IMR-90 (cell line): Measurements from ENCODE around the gene KIF4B. TPM values are rescaled to one million over a fixed set of nuclear protein-coding genes. Genes with fewer than 3 reads are reported as not detected.

ENCODE experiments used
- ATAC-seq: fragments of 200-7000 bp; cut with Tn5 transposase; 2 replicates; pipeline ENCODE4 v1.9.1; 2020; ENCODE audit warnings: low read depth, mild to moderate bottlenecking, moderate library complexity
- BruUV-seq: library from RNA; stranded (reverse); fragments of 400-500 nt; replicated peaks from 2 replicates; lab custom pipeline; 2021; lab: Mats Ljungman, UMichigan
- CTCF ChIA-PET: fragments of 300-600 bp; formaldehyde crosslinking; extraction: SDS; loops from one replicate; lab custom pipeline; 2021; ENCODE audit warnings: antibody characterized with exemption; lab: Yijun Ruan, JAX
- POLR2A ChIA-PET: fragments of 300-600 bp; sonication (Branson Sonifier 250); formaldehyde crosslinking; loops from one replicate; lab custom pipeline; 2022; ENCODE audit warnings: antibody characterized with exemption; ENCODE audit not compliant: unreplicated experiment; lab: Charles Lee
- DNase-seq: peaks from one replicate; pipeline ENCODE4 v3.0.0; 2013
- H2AFZ ChIP-seq: replicated peaks from 2 replicates; pipeline ENCODE3; 2013; ENCODE audit warnings: low read length, mild to moderate bottlenecking; ENCODE audit not compliant: poor library complexity
- H2AK5ac ChIP-seq: 2 replicates; pipeline ENCODE4 v1.6.1; 2013; ENCODE audit warnings: low read depth, low read length, inconsistent platforms
- H2AK9ac ChIP-seq: replicated peaks from 2 replicates; pipeline ENCODE3; 2013; ENCODE audit warnings: mild to moderate bottlenecking, low read depth, low read length, moderate library complexity; ENCODE audit not compliant: poor library complexity
- H2BK120ac ChIP-seq: 2 replicates; pipeline ENCODE4 v1.6.1; 2013; ENCODE audit warnings: low read depth, low read length, inconsistent platforms
- H2BK15ac ChIP-seq: 3 replicates; pipeline ENCODE4 v1.6.1; 2013; ENCODE audit warnings: low read depth, low read length, inconsistent platforms
- H2BK20ac ChIP-seq: 2 replicates; pipeline ENCODE4 v1.6.1; 2013; ENCODE audit warnings: low read depth, mild to moderate bottlenecking, inconsistent platforms, low read length, moderate library complexity
- H2BK5ac ChIP-seq: 2 replicates; pipeline ENCODE4 v1.6.1; 2013; ENCODE audit warnings: mild to moderate bottlenecking, low read depth, low read length, inconsistent platforms; ENCODE audit not compliant: poor library complexity, severe bottlenecking
- H3K14ac ChIP-seq: replicated peaks from 2 replicates; pipeline ENCODE4 v1.6.1; 2013; ENCODE audit warnings: low read depth, low read length, inconsistent platforms
- H3K18ac ChIP-seq: 2 replicates; pipeline ENCODE4 v1.6.1; 2013; ENCODE audit warnings: low read depth, low read length, control low read depth
- H3K23ac ChIP-seq: 2 replicates; pipeline ENCODE4 v1.6.1; 2013; ENCODE audit warnings: low read depth, low read length, inconsistent platforms
- H3K27ac ChIP-seq: 2 replicates; pipeline ENCODE4 v1.5.1; 2013; ENCODE audit warnings: mild to moderate bottlenecking, control low read depth, low read length; ENCODE audit not compliant: insufficient read depth
- H3K27me3 ChIP-seq: 2 replicates; pipeline ENCODE4 v1.6.1; 2013; ENCODE audit warnings: low read length; ENCODE audit not compliant: control insufficient read depth, insufficient read depth
- H3K36me3 ChIP-seq: 2 replicates; pipeline ENCODE4 v1.6.1; 2013; ENCODE audit warnings: low read length, mixed read lengths; ENCODE audit not compliant: control insufficient read depth, insufficient read depth
- H3K4ac ChIP-seq: 2 replicates; pipeline ENCODE4 v1.6.1; 2013; ENCODE audit warnings: low read depth, low read length, inconsistent platforms
- H3K4me1 ChIP-seq: 2 replicates; pipeline ENCODE4 v1.6.1; 2013; ENCODE audit warnings: low read length, mixed read lengths; ENCODE audit not compliant: control insufficient read depth, insufficient read depth
- H3K4me2 ChIP-seq: 2 replicates; pipeline ENCODE4 v1.6.1; 2013; ENCODE audit warnings: low read depth, mild to moderate bottlenecking, control low read depth, low read length, moderate library complexity
- H3K4me3 ChIP-seq: 2 replicates; pipeline ENCODE4 v1.5.1; 2013; ENCODE audit warnings: low read depth, mild to moderate bottlenecking, control low read depth, low read length, moderate library complexity; ENCODE audit not compliant: insufficient read depth
- H3K56ac ChIP-seq: 2 replicates; pipeline ENCODE4 v1.6.1; 2013; ENCODE audit warnings: low read length, inconsistent platforms; ENCODE audit not compliant: insufficient read depth; ENCODE audit errors: extremely low read depth
- H3K79me1 ChIP-seq, 2 experiments: 2 replicates each; pipeline ENCODE4 v1.6.1; 2013; ENCODE audit warnings: low read length in 2 of 2, inconsistent platforms in 1 of 2, low read depth in 1 of 2
- H3K9ac ChIP-seq: 2 replicates; pipeline ENCODE4 v1.6.1; 2013; ENCODE audit warnings: low read depth, low read length, control low read depth
- H3K9me1 ChIP-seq: 2 replicates; pipeline ENCODE4 v1.6.1; 2013; ENCODE audit warnings: low read length, inconsistent platforms; ENCODE audit not compliant: insufficient read depth
- H3K9me3 ChIP-seq: 2 replicates; pipeline ENCODE4 v1.6.1; 2013; ENCODE audit warnings: low read length; ENCODE audit not compliant: control insufficient read depth, insufficient read depth
- H4K20me1 ChIP-seq: 2 replicates; pipeline ENCODE4 v1.6.1; 2013; ENCODE audit warnings: low read length, inconsistent platforms; ENCODE audit not compliant: insufficient read depth
- H4K5ac ChIP-seq: 2 replicates; pipeline ENCODE4 v1.6.1; 2013; ENCODE audit warnings: mild to moderate bottlenecking, low read depth, low read length, control low read depth
- H4K8ac ChIP-seq, 2 experiments: 2 replicates each; pipeline ENCODE4 v1.6.1; 2013; ENCODE audit warnings: low read depth in 2 of 2, low read length in 2 of 2, control low read depth in 1 of 2, inconsistent platforms in 1 of 2
- H4K91ac ChIP-seq: 2 replicates; pipeline ENCODE4 v1.6.1; 2013; ENCODE audit warnings: low read depth, low read length, inconsistent platforms; ENCODE audit not compliant: insufficient read depth
- CHD1 ChIP-seq: IDR thresholded peaks from 2 replicates; pipeline ENCODE4 v1.6.1; 2012; ENCODE audit warnings: low read depth, low read length, improper control_type of control experiment
- ELK1 ChIP-seq: fragments of 150-350 bp; IDR thresholded peaks from 2 replicates; pipeline ENCODE4 v1.6.1; 2016; ENCODE audit warnings: low read depth, mild to moderate bottlenecking, low read length, moderate library complexity, borderline replicate concordance
- MAZ ChIP-seq: IDR thresholded peaks from 2 replicates; pipeline ENCODE4 v1.6.1; 2012; ENCODE audit warnings: low read depth, mild to moderate bottlenecking, low read length, improper control_type of control experiment, moderate library complexity, borderline replicate concordance
- NFE2L2 ChIP-seq: fragments of 150-350 bp; IDR thresholded peaks from 2 replicates; pipeline ENCODE4 v1.6.1; 2016; ENCODE audit warnings: low read depth, mild to moderate bottlenecking, low read length
- RCOR1 ChIP-seq: IDR thresholded peaks from 2 replicates; pipeline ENCODE4 v1.6.1; 2012; ENCODE audit warnings: mild to moderate bottlenecking, low read length, improper control_type of control experiment; ENCODE audit not compliant: insufficient replicate concordance
- WGBS, 2 experiments: methylation state at CpG; one replicate each; pipeline versions ENCODE4 v1.1.5 to v1.1.7; 2013; ENCODE audit warnings: missing lambda C conversion rate in 2 of 2; ENCODE audit not compliant: insufficient read length in 1 of 2; ENCODE audit errors: extremely low coverage in 2 of 2; 5-methylcytosine and 5-hydroxymethylcytosine counted together
- dilution Hi-C: fragments of 300-500 bp; cut with HindIII; formaldehyde crosslinking; loops from one replicate; pipeline ENCODE4 v1.14.3; 2018; ENCODE audit warnings: low sequenced_read_pairs; ENCODE audit not compliant: unreplicated experiment
- in situ Hi-C: fragments of 300-500 bp; cut with MboI; formaldehyde crosslinking; loops from 3 replicates; pipeline ENCODE4 v1.14.3; 2019; ENCODE audit warnings: low sequenced_read_pairs, inconsistent platforms, mixed read lengths
- intact Hi-C: fragments of 100-400 bp; cut with micrococcal nuclease; formaldehyde crosslinking; loops from 2 replicates; pipeline ENCODE4 v1.10.0; 2022
- polyA plus RNA-seq, 3 experiments: library from polyadenylated mRNA; depleted of rRNA; stranded (reverse); fragments of >200 nt; gene quantifications; 2 replicates each; pipeline ENCODE4 v1.2.3, GENCODE V29; 2012; ENCODE audit warnings: low replicate concordance in 1 of 3
- total RNA-seq: library from RNA; depleted of rRNA; stranded (reverse); fragments of >200 nt; gene quantifications from 2 replicates; pipeline ENCODE4 v1.2.3, GENCODE V29; 2012

KIF4B gene
- total and polyA plus RNA-seq, 2 of the 4 experiments (the other 2 are of a cell fraction): under 0.01 to 0.03 TPM

- H2BK20ac ChIP-seq: no peak overlapping the region
- no peaks in the 10 kb centered on the region for H3K79me1 ChIP-seq
- H3K27ac ChIP-seq: no peak overlapping the region
- no peak overlapping the region for H4K5ac ChIP-seq
- H3K18ac ChIP-seq: no peak overlapping the region
- H3K9ac ChIP-seq: no peak overlapping the region
- no peak overlapping the region for H3K4me2 ChIP-seq
- no peak overlapping the region for H3K23ac ChIP-seq
- no peak overlapping the region for H2AK9ac ChIP-seq
- no peaks in the 10 kb centered on the region for H3K27me3 ChIP-seq
- in situ Hi-C loops (no loop called here), dilution Hi-C loops (no loop called here), intact Hi-C loops (no loop called here)
- TF ChIP-seq ELK1 (no peak), RCOR1 (no peak), NFE2L2 (no peak), MAZ (no peak), CHD1 (no peak)
- H2AFZ ChIP-seq: no peak overlapping the region
- ChIA-PET CTCF (interaction anchor here (1.0 kb wide), 1 partner anchor 12 kb away, joined by 3 read pairs; no protein-coding TSS in a partner anchor), POLR2A (no interaction called here)
- H2AK5ac ChIP-seq: no peak overlapping the region
- no peaks in the 10 kb centered on the region for H4K20me1 ChIP-seq
- no CpG with 5 or more reads among the region's 1 CpG for WGBS, 2 experiments
- no peak for DNase-seq
- H3K4ac ChIP-seq: no peak overlapping the region
- H3K9me3 ChIP-seq: no peaks in the 10 kb centered on the region
- no peak overlapping the region for H3K14ac ChIP-seq
- no peak overlapping the region for H4K8ac ChIP-seq
- no peak for ATAC-seq
- no peak overlapping the region for H4K91ac ChIP-seq
- no peak overlapping the region for H3K4me3 ChIP-seq
- no peaks in the 10 kb centered on the region for H3K36me3 ChIP-seq
- H3K4me1 ChIP-seq: no peaks in the 10 kb centered on the region
- H2BK5ac ChIP-seq: no peak overlapping the region
- H2BK15ac ChIP-seq: no peak overlapping the region
- H2BK120ac ChIP-seq: no peak overlapping the region
- H3K9me1 ChIP-seq: no peaks in the 10 kb centered on the region
- BruUV-seq: no TSS peak
- no peak overlapping the region for H3K56ac ChIP-seq
Measured at GRCh38 chr5:155027993-155028629, 14.6 kb downstream of the KIF4B start.
